HCT116 (cell line): ENCODE data around the gene TIGD3. TPM values are rescaled to one million over a fixed set of nuclear protein-coding genes. Genes with fewer than 3 reads are reported as not detected.

Source experiments
- ATAC-seq: fragments of 200-7000 bp; cut with Tn5 transposase; 2 replicates; pipeline ENCODE4 v1.9.1; 2020; ENCODE audit warnings: mild to moderate bottlenecking, moderate library complexity
- BruUV-seq: library from RNA; stranded (reverse); fragments of 400-500 nt; replicated peaks from 2 replicates; lab custom pipeline; 2021; lab: Mats Ljungman, UMichigan
- CTCF ChIA-PET: fragments of 300-600 bp; sonication (Branson Sonifier 250); formaldehyde crosslinking; loops from one replicate; lab custom pipeline; 2021; ENCODE audit warnings: antibody characterized with exemption; lab: Charles Lee
- POLR2A ChIA-PET: fragments of 300-600, 350-600 bp; sonication (Branson Sonifier 250); formaldehyde crosslinking; loops from one replicate; lab custom pipeline; 2021; ENCODE audit warnings: antibody characterized with exemption; lab: Charles Lee
- RAD21 ChIA-PET, 2 experiments: fragments of 300-600 bp; sonication (Branson Sonifier 250); formaldehyde crosslinking; loops; one replicate each; lab custom pipeline; 2023; ENCODE audit warnings: low total read pairs in 2 of 2; ENCODE audit not compliant: uncharacterized antibody in 2 of 2, unreplicated experiment in 2 of 2, low non-redundant PET in 1 of 2; lab: Charles Lee
- DNase-seq: peaks from one replicate; pipeline ENCODE4 v3.0.0-alpha.2; 2010; ENCODE audit warnings: low read depth, low spot score
- H2AFZ ChIP-seq: fragments of 200-600 bp; shearing (Covaris generic), sonication (generic); 2 replicates; pipeline ENCODE4 v1.6.1; 2017; ENCODE audit warnings: low read depth, mixed run types, mixed read lengths, antibody characterized with exemption, low read length; ENCODE audit not compliant: poor library complexity, severe bottlenecking
- H3K27ac ChIP-seq: 2 replicates; pipeline ENCODE4 v1.5.1; 2012; ENCODE audit warnings: low read depth, low read length
- H3K27me3 ChIP-seq: fragments of 200-600 bp; sonication (generic); 2 replicates; pipeline ENCODE4 v1.6.1; 2016; ENCODE audit warnings: mixed run types, low read length, mixed read lengths; ENCODE audit not compliant: insufficient read depth
- H3K36me3 ChIP-seq, 2 experiments: fragments of 200-500 bp in 1 of 2; fragments of 200-600 bp in 1 of 2; sonication (Bioruptor generic) in 1 of 2; sonication (generic) in 1 of 2; 2 replicates each; pipeline versions ENCODE4 v1.5.1 to v1.6.1; 2014 to 2016; ENCODE audit warnings: low read length in 2 of 2, inconsistent platforms in 1 of 2, mixed read lengths in 1 of 2, mixed run types in 1 of 2; ENCODE audit not compliant: insufficient read depth in 2 of 2, control insufficient read depth in 1 of 2
- H3K4me1 ChIP-seq, 2 experiments: fragments of 200-600 bp in 1 of 2; sonication (generic) in 1 of 2; 2 replicates each; pipeline versions ENCODE4 v1.5.1 to v1.6.1; 2012 to 2017; ENCODE audit warnings: low read length in 2 of 2, inconsistent platforms in 1 of 2, mild to moderate bottlenecking in 1 of 2, mixed read lengths in 1 of 2, mixed run types in 1 of 2, moderate library complexity in 1 of 2; ENCODE audit not compliant: insufficient read depth in 2 of 2, control insufficient read depth in 1 of 2
- H3K4me2 ChIP-seq: fragments of 200-600 bp; sonication (generic); 2 replicates; pipeline ENCODE4 v1.6.1; 2017; ENCODE audit warnings: mixed run types, low read length, mixed read lengths
- H3K4me3 ChIP-seq, 2 experiments: fragments of 200-600 bp in 1 of 2; sonication (generic) in 1 of 2; replicated peaks in 1 of 2; 2 replicates each; pipeline ENCODE4 v1.5.1; 2011 to 2016; ENCODE audit warnings: low read length in 2 of 2, control low read depth in 1 of 2, low read depth in 1 of 2, mild to moderate bottlenecking in 1 of 2, mixed read lengths in 1 of 2, mixed run types in 1 of 2
- H3K79me2 ChIP-seq: fragments of 200-600 bp; sonication (generic); 2 replicates; pipeline ENCODE4 v1.6.1; 2017; ENCODE audit warnings: mild to moderate bottlenecking, mixed run types, low read length, moderate library complexity, mixed read lengths; ENCODE audit not compliant: insufficient read depth
- H3K9ac ChIP-seq: fragments of 200-600 bp; sonication (generic); 2 replicates; pipeline ENCODE4 v1.6.1; 2016; ENCODE audit warnings: low read length, mixed read lengths
- H3K9me2 ChIP-seq: fragments of 200-600 bp; sonication (generic), shearing (Covaris generic); 2 replicates; pipeline ENCODE4 v1.6.1; 2017; ENCODE audit warnings: mixed run types, mild to moderate bottlenecking, moderate library complexity; ENCODE audit not compliant: insufficient read depth
- H3K9me3 ChIP-seq, 2 experiments: fragments of 200-500 bp in 1 of 2; fragments of 200-600 bp in 1 of 2; sonication (Bioruptor generic) in 1 of 2; sonication (generic) in 1 of 2; 2 replicates each; pipeline ENCODE4 v1.6.1; 2014 to 2017; ENCODE audit warnings: low read length in 2 of 2, mixed read lengths in 2 of 2, inconsistent platforms in 1 of 2, low read depth in 1 of 2, mild to moderate bottlenecking in 1 of 2, mixed run types in 1 of 2, moderate library complexity in 1 of 2; ENCODE audit not compliant: control insufficient read depth in 1 of 2, insufficient read depth in 1 of 2
- H4K20me1 ChIP-seq: fragments of 200-600 bp; sonication (generic), shearing (Covaris generic); 2 replicates; pipeline ENCODE4 v1.6.1; 2017; ENCODE audit warnings: mixed run types, mild to moderate bottlenecking, moderate library complexity; ENCODE audit not compliant: insufficient read depth
- CBX3 ChIP-seq: IDR thresholded peaks from 2 replicates; pipeline ENCODE4 v1.6.1; 2012; ENCODE audit warnings: low read depth
- EGR1 ChIP-seq: IDR thresholded peaks from 2 replicates; pipeline ENCODE4 v1.6.1; 2012; ENCODE audit warnings: low read depth
- JUND ChIP-seq: IDR thresholded peaks from 2 replicates; pipeline ENCODE4 v1.6.1; 2012
- POLR2AphosphoS5 ChIP-seq: IDR thresholded peaks from 2 replicates; pipeline ENCODE4 v1.6.1; 2011; ENCODE audit warnings: mild to moderate bottlenecking, low read depth, low read length, moderate library complexity
- REST ChIP-seq: IDR thresholded peaks from 2 replicates; pipeline ENCODE4 v1.6.1; 2012; ENCODE audit warnings: low read depth
- SIN3A ChIP-seq: IDR thresholded peaks from 2 replicates; pipeline ENCODE4 v1.6.1; 2012; ENCODE audit warnings: low read depth
- SP1 ChIP-seq: IDR thresholded peaks from 2 replicates; pipeline ENCODE4 v1.6.1; 2012; ENCODE audit warnings: low read depth
- TCF7L2 ChIP-seq: IDR thresholded peaks from 2 replicates; pipeline ENCODE4 v1.7.0; 2011; ENCODE audit warnings: borderline replicate concordance, inconsistent platforms; ENCODE audit not compliant: insufficient read depth, insufficient read length; ENCODE audit errors: extremely low read depth
- YY1 ChIP-seq: IDR thresholded peaks from 2 replicates; pipeline ENCODE4 v1.6.1; 2011; ENCODE audit warnings: low read length, low read depth, moderate library complexity, mild to moderate bottlenecking; ENCODE audit not compliant: insufficient replicate concordance; ENCODE audit errors: extremely low read depth
- ZBTB33 ChIP-seq: IDR thresholded peaks from 2 replicates; pipeline ENCODE4 v1.6.1; 2011; ENCODE audit warnings: mild to moderate bottlenecking, low read length, moderate library complexity; ENCODE audit not compliant: insufficient replicate concordance; ENCODE audit errors: extremely low read depth
- ZNF274 ChIP-seq: fragments of 200-500 bp; sonication (Bioruptor generic); IDR thresholded peaks from 2 replicates; pipeline ENCODE4 v1.6.1; 2014; ENCODE audit warnings: mild to moderate bottlenecking, low read depth, low read length, inconsistent platforms
- intact Hi-C: fragments of 100-400 bp; cut with micrococcal nuclease; formaldehyde crosslinking; loops from 2 replicates; pipeline ENCODE4 v1.10.0; 2022
- total RNA-seq: library from RNA; stranded (reverse); gene quantifications from one replicate; pipeline ENCODE4 v1.2.1, GENCODE V29; 2021; ENCODE audit not compliant: unreplicated experiment

TIGD3 gene
- total RNA-seq, 1 experiment from 2014 or later: 2.4 TPM

DNA sequence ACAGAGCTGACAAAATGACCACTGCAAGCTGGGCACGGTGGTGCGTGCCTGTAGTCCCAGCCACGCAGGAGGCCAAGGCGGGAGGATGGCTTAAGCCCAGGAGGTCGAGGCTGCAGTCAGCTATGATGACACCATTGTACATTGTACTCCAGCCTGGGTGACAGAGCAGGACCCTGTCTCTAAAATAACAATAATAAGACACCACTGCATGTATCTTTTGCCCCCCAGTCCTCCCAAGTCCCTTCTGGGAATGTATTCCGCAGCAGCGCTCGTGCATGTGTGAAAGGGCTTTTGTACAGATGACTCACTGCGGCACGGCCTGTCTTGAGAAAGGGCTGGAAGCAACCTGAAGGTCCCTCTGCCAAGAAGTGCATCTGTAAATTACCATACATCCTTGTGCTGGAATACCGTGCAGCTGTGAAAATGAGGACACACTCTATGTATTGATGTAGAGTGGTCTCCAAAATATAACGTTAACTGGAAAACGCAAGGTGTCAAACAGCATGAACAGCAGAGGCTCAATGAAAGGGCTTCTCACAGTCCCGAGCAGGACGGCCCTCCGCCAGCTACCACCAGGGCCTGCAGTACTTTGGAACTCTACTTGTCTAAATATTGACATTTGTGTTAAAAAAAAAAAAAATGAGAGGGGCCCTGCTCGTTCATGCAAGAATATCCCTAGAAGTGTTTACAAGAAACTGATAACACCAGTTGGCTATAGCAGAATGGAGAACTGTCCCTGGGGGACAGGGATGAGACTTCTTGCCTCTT is 48.9 kb upstream of the TIGD3 start:
- ChIA-PET RAD21 (interaction anchor here in 1 of 2 experiments (0.5 kb wide), 1 partner anchor 31 kb away, joined by 3 read pairs; no protein-coding TSS in a partner anchor), POLR2A (no interaction called here), CTCF (no interaction called here)
- intact Hi-C loops: no loop called here
- DNase-seq: no peak
- H3K9me3 ChIP-seq: no peaks in the 10 kb centered on the region
- TF ChIP-seq REST (no peak), EGR1 (no peak), SP1 (no peak), YY1 (no peak), CBX3 (no peak), POLR2AphosphoS5 (no peak), SIN3A (no peak), ZNF274 (no peak), ZBTB33 (no peak), TCF7L2 (no peak), JUND (no peak)
- H3K27me3 ChIP-seq: no peaks in the 10 kb centered on the region
- no peak overlapping the region for H3K27ac ChIP-seq
- H3K4me3 ChIP-seq: no peak overlapping the region
- no peak overlapping the region for H3K4me2 ChIP-seq
- peaks cover 0 to 21% of the 10 kb centered on the region in 2 experiments; a peak in 2 of 4 replicates for H3K4me1 ChIP-seq
- no TSS peak for BruUV-seq
- no peaks in the 10 kb centered on the region for H3K79me2 ChIP-seq
- no peak overlapping the region for H2AFZ ChIP-seq
- no peak for ATAC-seq
- no peaks in the 10 kb centered on the region; a peak in 1 of 4 replicates for H3K36me3 ChIP-seq
- no peaks in the 10 kb centered on the region for H3K9me2 ChIP-seq
- no peaks in the 10 kb centered on the region for H4K20me1 ChIP-seq
- no peak overlapping the region for H3K9ac ChIP-seq
